ENCODE data around the gene SH3TC1. TPM values are rescaled to one million over a fixed set of nuclear protein-coding genes. Genes with fewer than 3 reads are reported as not detected.

Gene SH3TC1
- polyA plus RNA-seq, 3 donors, result 36.9 to 85.7 (median 41.9) TPM

GRCh38 chr4:8252301-8253173 is 53.4 kb downstream of the SH3TC1 start:
- 74% methylated on average over 17 of the region's 23 CpGs for WGBS (ENCODE audit: insufficient coverage)
- H3K4me3 Mint-ChIP-seq, result no peak overlapping the region
- H3K27me3 Mint-ChIP-seq (ENCODE audit: low read depth in 3 of 3), result peaks cover 2 to 8% (median 3%) of the 10 kb centered on the region in 3 donors
- H3K36me3 Mint-ChIP-seq, result no peaks in the 10 kb centered on the region
- Histone ChIP-seq H3K79me2 (ENCODE audit: insufficient read depth, low read length) (no peaks in the 10 kb centered on the region), H3K4me3 (replicated peaks in 1 of 3; ENCODE audit: low read depth in 2 of 3, low read length in 3 of 3) (no peak overlapping the region), H3K9ac (ENCODE audit: insufficient read depth, low read length, poor library complexity, severe bottlenecking) (no peak overlapping the region), H3K36me3 (replicated peaks in 1 of 2; ENCODE audit: control insufficient read depth in 1 of 2, insufficient read depth in 2 of 2, low read length in 2 of 2) (no peaks in the 10 kb centered on the region), H3K27me3 (ENCODE audit: control insufficient read depth in 2 of 2, insufficient read depth in 2 of 2, low read length in 2 of 2) (no peaks in the 10 kb centered on the region), H4K20me1 (ENCODE audit: insufficient read depth, low read length) (no peaks in the 10 kb centered on the region), H3K27ac (ENCODE audit: low read depth in 1 of 2, low read length in 2 of 2) (no peak overlapping the region), H3K4me1 (ENCODE audit: control insufficient read depth in 1 of 2, insufficient read depth in 2 of 2, low read length in 2 of 2) (no peaks in the 10 kb centered on the region), H3K9me3 (replicated peaks in 1 of 2; ENCODE audit: control insufficient read depth in 1 of 2, insufficient read depth in 1 of 2, low read length in 2 of 2) (no peaks in the 10 kb centered on the region), H3K4me2 (replicated peaks; ENCODE audit: extremely low read depth, low read length, poor library complexity, severe bottlenecking) (no peak overlapping the region), H2AFZ (ENCODE audit: insufficient read depth, low read depth, low read length, poor library complexity, severe bottlenecking) (no peak overlapping the region)
- no peak for TF ChIP-seq CTCF (IDR thresholded peaks at IDR 0.05)
- intact Hi-C loops (cut with micrococcal nuclease), result no loop called here
- no peak for DNase-seq
- H3K9me3 Mint-ChIP-seq, result no peaks in the 10 kb centered on the region
- no peak overlapping the region for H3K27ac Mint-ChIP-seq
- no peaks in the 10 kb centered on the region for H3K4me1 Mint-ChIP-seq

- Histone ChIP-seq H4K20me1 (ENCODE audit: insufficient read depth, low read length) (no peaks in the 10 kb centered on the region), H3K4me2 (replicated peaks; ENCODE audit: extremely low read depth, low read length, poor library complexity, severe bottlenecking) (no peak overlapping the region), H3K9ac (ENCODE audit: insufficient read depth, low read length, poor library complexity, severe bottlenecking) (no peak overlapping the region), H3K4me1 (ENCODE audit: control insufficient read depth in 1 of 2, insufficient read depth in 2 of 2, low read length in 2 of 2) (no peaks in the 10 kb centered on the region), H3K79me2 (ENCODE audit: insufficient read depth, low read length) (no peaks in the 10 kb centered on the region), H3K27me3 (ENCODE audit: control insufficient read depth in 2 of 2, insufficient read depth in 2 of 2, low read length in 2 of 2) (no peaks in the 10 kb centered on the region), H2AFZ (ENCODE audit: insufficient read depth, low read depth, low read length, poor library complexity, severe bottlenecking) (no peak overlapping the region), H3K27ac (ENCODE audit: low read depth in 1 of 2, low read length in 2 of 2) (no peak overlapping the region), H3K36me3 (replicated peaks in 1 of 2; ENCODE audit: control insufficient read depth in 1 of 2, insufficient read depth in 2 of 2, low read length in 2 of 2) (no peaks in the 10 kb centered on the region), H3K9me3 (replicated peaks in 1 of 2; ENCODE audit: control insufficient read depth in 1 of 2, insufficient read depth in 1 of 2, low read length in 2 of 2) (no peaks in the 10 kb centered on the region), H3K4me3 (replicated peaks in 1 of 3; ENCODE audit: low read depth in 2 of 3, low read length in 3 of 3) (no peak overlapping the region)
- Mint-ChIP-seq H3K27me3 (ENCODE audit: low read depth in 3 of 3) (peaks cover 2 to 8% (median 6%) of the 10 kb centered on the region in 3 donors), H3K27ac (peak overlapping the region in 1 of 7 donors; percentile 51), H3K4me3 (no peak overlapping the region), H3K36me3 (no peaks in the 10 kb centered on the region), H3K4me1 (no peaks in the 10 kb centered on the region), H3K9me3 (no peaks in the 10 kb centered on the region)
- WGBS (ENCODE audit: insufficient coverage), result 87% methylated on average over 3 of the region's 6 CpGs
- DNase-seq, result no peak
- intact Hi-C loops (cut with micrococcal nuclease), result no loop called here
- no peak for TF ChIP-seq CTCF (IDR thresholded peaks at IDR 0.05)
Measured at GRCh38 chr4:8254076-8254475, 55.0 kb downstream of the SH3TC1 start.

All from CD14-positive monocyte (primary cell).